ENCODE data around the gene TMEM201. TPM values are rescaled to one million over a fixed set of nuclear protein-coding genes. Genes with fewer than 3 reads are reported as not detected.

The TMEM201 gene, protein sequence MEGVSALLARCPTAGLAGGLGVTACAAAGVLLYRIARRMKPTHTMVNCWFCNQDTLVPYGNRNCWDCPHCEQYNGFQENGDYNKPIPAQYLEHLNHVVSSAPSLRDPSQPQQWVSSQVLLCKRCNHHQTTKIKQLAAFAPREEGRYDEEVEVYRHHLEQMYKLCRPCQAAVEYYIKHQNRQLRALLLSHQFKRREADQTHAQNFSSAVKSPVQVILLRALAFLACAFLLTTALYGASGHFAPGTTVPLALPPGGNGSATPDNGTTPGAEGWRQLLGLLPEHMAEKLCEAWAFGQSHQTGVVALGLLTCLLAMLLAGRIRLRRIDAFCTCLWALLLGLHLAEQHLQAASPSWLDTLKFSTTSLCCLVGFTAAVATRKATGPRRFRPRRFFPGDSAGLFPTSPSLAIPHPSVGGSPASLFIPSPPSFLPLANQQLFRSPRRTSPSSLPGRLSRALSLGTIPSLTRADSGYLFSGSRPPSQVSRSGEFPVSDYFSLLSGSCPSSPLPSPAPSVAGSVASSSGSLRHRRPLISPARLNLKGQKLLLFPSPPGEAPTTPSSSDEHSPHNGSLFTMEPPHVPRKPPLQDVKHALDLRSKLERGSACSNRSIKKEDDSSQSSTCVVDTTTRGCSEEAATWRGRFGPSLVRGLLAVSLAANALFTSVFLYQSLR
- total RNA-seq, result 10 to 100 TPM; 12.0 to 25.5 TPM

DNA sequence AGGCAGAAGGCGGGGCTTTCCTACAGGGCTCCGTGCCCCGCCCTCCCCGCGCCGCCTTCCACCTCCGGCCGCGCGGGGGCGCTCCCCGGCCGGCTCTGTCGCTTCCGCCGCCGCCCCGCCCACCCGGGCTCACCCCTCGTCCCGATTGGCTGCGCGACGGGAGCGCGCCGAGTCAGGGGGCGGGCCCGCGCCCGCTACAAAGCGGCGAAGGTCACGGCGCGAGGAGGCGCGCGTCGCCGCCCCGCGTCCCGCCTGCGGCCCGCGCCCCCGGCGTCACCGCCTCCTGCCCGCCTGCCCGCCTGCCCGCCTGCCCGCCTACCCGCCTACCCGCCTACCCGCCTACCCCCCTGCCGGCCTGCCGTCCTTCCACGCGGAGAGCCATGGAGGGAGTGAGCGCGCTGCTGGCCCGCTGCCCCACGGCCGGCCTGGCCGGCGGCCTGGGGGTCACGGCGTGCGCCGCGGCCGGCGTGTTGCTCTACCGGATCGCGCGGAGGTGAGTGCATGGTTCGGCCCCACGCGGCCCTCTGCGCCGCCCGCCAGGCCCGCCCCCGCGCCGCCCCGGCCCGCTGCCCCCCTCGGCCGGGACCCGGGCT is at the start of gene TMEM201:
Gene TMEM201, plus strand, starts transcription at position 361 of the 593 bp plus-strand sequence. Its CDS starts 20 bp downstream, at position 381.
- no peaks in the 10 kb centered on the region for H3K27me3 Mint-ChIP-seq
- peak; percentile 90 for ATAC-seq (replicated peaks)
- peaks cover 14% of the 10 kb centered on the region for H3K4me1 Mint-ChIP-seq
- H3K27ac Mint-ChIP-seq, result peak within 1 kb of the TSS; percentile 62
- H3K4me3 Mint-ChIP-seq, result peak within 1 kb of the TSS; percentile 86
- H3K36me3 Mint-ChIP-seq (ENCODE audit: low read depth), result peaks cover 3% of the 10 kb centered on the region
- no peaks in the 10 kb centered on the region for H3K9me3 Mint-ChIP-seq

DNA sequence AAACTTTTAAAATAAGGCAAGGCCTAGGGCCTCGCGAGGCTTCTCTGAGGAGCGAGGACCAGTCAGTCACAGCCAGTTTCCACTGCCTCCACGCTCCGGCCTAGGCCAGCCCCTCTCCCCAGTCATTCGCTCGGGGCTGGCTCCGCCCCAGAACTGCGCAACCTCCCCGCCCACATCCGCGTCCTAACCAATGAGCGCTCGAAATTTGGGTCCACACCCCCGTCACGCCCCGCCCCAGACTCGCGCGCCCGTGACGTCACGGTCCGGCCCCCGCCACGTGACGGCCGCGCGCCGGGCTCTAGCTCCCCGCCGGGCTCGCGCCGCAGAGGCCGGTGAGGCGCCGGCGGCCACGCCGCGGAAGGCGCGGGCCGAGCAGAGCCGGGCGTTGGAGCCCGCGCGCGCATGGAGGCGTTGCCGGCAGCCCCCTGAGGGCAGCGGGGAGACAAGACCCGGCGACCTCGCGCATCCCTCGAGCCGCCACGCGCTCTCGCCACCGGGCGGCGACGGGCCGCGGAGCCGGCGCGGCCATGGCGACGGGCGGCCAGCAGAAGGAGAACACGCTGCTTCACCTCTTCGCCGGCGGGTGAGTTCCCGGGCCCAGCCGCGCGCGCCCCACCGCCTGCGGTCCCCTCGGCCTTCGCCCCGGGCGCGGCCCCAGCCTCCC is 49.4 kb upstream of the TMEM201 start, which contains the start of gene SLC25A33:
Gene SLC25A33, plus strand, starts transcription at position 301 of the 664 bp plus-strand sequence. Its CDS starts 227 bp downstream, at position 528.
- H3K4me1 Mint-ChIP-seq, result peaks cover 10% of the 10 kb centered on the region
- H3K36me3 Mint-ChIP-seq (ENCODE audit: low read depth), result peaks cover 10% of the 10 kb centered on the region
- ATAC-seq (replicated peaks), result peak; percentile 98
- peak within 1 kb of the TSS; percentile 84 for H3K4me3 Mint-ChIP-seq
- no peaks in the 10 kb centered on the region for H3K27me3 Mint-ChIP-seq
- H3K27ac Mint-ChIP-seq, result peak within 1 kb of the TSS; percentile 69
- no peaks in the 10 kb centered on the region for H3K9me3 Mint-ChIP-seq

DNA sequence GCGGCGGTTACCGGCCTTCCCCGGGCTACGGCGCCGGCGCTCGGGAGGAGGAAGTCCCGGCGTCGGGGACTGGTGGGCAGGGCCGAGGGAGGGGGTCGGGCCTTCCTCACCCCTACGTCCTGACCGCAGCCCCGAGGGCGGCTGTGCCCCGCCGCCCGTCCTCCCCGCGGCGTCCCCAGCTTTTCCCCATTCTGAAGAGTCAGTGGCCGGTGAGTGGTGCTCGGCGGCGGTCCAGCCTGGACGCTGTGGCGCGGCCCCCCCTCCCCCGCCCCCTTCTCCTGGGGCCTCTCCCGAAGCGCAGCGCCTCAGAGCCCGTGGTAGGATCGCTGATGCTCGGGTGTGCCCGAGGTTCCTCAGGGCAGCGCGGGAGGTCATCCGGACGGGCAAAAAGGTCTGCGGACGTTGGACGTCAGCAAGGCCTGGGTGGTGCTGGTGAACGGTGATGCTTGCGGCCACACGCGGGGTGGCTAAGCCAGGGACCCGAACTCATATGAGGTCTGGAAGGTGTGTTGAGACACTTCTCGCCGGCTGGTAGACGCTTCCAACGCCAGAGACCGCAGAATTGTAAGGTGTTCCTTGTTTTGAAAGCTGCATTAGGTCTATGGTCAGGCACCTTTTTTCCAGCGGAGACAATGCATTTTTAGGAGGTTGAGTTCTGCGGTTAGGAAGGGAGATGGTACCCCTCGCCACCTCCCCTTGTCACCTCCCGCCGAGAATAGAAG is 48.7 kb upstream of the TMEM201 start:
- Mint-ChIP-seq H3K9me3 (no peaks in the 10 kb centered on the region), H3K27ac (peak overlapping the region; percentile 69), H3K4me3 (peak overlapping the region; percentile 84), H3K4me1 (peaks cover 10% of the 10 kb centered on the region), H3K36me3 (ENCODE audit: low read depth) (peaks cover 10% of the 10 kb centered on the region), H3K27me3 (no peaks in the 10 kb centered on the region)
- ATAC-seq (replicated peaks), result peak; percentile 41

DNA sequence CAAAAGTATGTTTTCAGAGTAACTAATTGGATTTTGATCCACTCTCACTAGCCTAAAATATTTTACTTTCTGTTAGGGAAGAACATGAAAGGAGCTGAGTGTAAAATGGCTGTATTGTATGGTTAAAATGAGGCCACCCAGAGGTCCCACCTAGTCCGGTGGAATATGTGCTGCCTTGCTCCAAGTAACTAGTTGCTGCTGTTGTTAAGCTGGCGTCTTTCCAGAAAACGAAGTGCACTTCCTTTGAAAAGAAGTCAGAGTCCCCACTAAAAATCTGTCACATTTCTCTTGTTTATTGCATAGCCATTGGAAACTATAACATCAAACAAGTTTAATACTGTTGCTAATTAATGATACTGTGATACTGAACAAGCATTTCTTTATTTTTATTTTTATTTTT is 46.3 kb upstream of the TMEM201 start:
- H3K27ac Mint-ChIP-seq, result no peak overlapping the region
- H3K36me3 Mint-ChIP-seq (ENCODE audit: low read depth), result peaks cover 10% of the 10 kb centered on the region
- peak overlapping the region; percentile 84 for H3K4me3 Mint-ChIP-seq
- H3K4me1 Mint-ChIP-seq, result peaks cover 10% of the 10 kb centered on the region
- no peaks in the 10 kb centered on the region for H3K9me3 Mint-ChIP-seq
- no peaks in the 10 kb centered on the region for H3K27me3 Mint-ChIP-seq
- no peak for ATAC-seq (replicated peaks)

DNA sequence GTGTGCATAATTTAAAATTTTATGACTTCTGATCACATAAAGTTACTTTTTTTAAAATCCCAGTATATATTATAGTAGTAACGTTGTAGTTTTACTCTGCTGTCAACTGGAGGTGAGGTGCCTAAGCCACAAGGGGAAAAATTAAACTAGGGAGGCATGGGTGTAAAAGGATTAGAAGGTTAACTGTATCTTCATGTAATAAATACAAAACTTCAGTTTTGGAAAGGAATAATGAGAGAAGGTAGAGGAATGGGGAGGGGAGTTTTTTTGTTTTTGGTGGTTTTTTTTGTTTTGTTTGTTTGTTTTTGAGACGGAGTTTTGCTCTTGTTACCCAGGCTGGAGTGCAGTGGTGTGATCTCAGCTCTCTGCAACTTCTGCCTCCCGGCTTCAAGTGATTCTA is 43.8 kb upstream of the TMEM201 start:
- Mint-ChIP-seq H3K4me3 (no peak overlapping the region), H3K36me3 (ENCODE audit: low read depth) (peaks cover 10% of the 10 kb centered on the region), H3K27me3 (no peaks in the 10 kb centered on the region), H3K4me1 (peaks cover 12% of the 10 kb centered on the region), H3K9me3 (no peaks in the 10 kb centered on the region), H3K27ac (peak overlapping the region; percentile 69)
- ATAC-seq (replicated peaks), result no peak

DNA sequence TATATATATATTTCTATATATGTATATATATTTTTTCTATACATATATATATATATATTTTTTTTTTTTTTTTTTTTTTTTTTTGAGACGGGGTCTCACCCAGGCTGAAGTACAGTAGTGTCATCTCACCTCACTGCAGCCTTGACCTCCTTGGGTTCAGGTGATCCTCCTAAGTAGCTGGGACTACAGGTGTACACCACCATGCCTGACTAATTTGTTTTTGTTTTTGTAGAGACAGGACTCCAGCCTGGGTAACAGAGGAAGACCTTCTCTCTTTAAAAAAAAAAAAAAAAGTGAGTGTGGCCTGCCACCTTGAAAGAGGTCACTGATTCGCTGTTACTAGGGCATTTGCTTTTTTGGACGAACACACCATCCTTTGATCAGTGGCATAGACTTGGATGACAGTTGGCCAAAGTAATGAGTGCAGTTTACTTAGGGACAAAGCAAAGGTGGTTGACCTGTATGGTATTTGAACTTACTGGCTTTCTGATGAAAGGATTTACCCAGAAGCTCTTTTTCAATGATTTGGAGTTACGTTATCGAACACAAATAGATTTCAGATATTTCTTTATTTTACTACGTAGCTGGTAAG is 38.7 kb upstream of the TMEM201 start:
- peaks cover 24% of the 10 kb centered on the region for H3K36me3 Mint-ChIP-seq (ENCODE audit: low read depth)
- no peaks in the 10 kb centered on the region for H3K27me3 Mint-ChIP-seq
- H3K27ac Mint-ChIP-seq, result no peak overlapping the region
- no peak for ATAC-seq (replicated peaks)
- no peak overlapping the region for H3K4me3 Mint-ChIP-seq
- peaks cover 8% of the 10 kb centered on the region for H3K4me1 Mint-ChIP-seq
- no peaks in the 10 kb centered on the region for H3K9me3 Mint-ChIP-seq

DNA sequence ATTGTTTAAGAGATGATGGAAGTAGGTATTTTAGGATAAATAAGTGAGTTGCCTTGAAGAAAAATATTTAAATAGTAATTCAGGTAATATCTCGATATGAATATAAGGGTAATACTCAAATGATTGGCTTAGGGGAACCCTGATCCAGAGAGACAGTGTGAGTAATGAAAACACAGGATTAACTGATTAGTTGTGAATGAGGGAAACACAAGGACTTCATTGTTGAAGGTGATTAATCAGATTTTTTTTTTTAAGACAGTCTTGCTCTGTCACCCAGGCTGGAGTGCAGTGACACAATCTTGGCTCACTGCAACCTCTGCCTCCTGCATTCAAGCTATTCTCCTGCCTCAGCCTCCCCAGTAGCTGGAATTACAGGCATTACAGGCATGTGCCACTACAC is 36.7 kb upstream of the TMEM201 start:
- peaks cover 8% of the 10 kb centered on the region for H3K4me1 Mint-ChIP-seq
- ATAC-seq (replicated peaks), result no peak
- peaks cover 43% of the 10 kb centered on the region for H3K36me3 Mint-ChIP-seq (ENCODE audit: low read depth)
- H3K9me3 Mint-ChIP-seq, result no peaks in the 10 kb centered on the region
- no peak overlapping the region for H3K4me3 Mint-ChIP-seq
- no peak overlapping the region for H3K27ac Mint-ChIP-seq
- H3K27me3 Mint-ChIP-seq, result no peaks in the 10 kb centered on the region

DNA sequence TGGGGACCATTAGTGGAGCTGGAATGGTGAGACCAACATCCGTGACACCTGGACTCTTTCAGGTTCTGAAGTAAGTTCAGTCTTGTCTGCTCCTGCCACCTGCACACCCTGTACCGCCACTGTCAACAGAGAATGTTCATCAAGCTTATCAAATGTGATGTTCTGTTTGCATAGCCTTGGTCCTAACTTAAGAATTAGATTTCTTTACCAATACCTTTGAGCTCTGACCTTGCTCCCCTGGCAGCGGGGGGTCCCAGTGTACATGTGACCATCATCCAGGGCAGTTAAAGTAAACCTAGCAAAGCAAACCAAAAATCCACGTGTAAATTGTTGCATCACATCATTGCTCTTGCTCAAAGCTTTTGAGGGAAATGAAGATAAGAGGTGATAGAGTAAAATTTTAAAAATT is 35.0 kb upstream of the TMEM201 start:
- ATAC-seq (replicated peaks), result no peak
- Mint-ChIP-seq H3K4me1 (peaks cover 7% of the 10 kb centered on the region), H3K27ac (no peak overlapping the region), H3K9me3 (no peaks in the 10 kb centered on the region), H3K4me3 (no peak overlapping the region), H3K36me3 (ENCODE audit: low read depth) (peaks cover 58% of the 10 kb centered on the region), H3K27me3 (no peaks in the 10 kb centered on the region)

DNA sequence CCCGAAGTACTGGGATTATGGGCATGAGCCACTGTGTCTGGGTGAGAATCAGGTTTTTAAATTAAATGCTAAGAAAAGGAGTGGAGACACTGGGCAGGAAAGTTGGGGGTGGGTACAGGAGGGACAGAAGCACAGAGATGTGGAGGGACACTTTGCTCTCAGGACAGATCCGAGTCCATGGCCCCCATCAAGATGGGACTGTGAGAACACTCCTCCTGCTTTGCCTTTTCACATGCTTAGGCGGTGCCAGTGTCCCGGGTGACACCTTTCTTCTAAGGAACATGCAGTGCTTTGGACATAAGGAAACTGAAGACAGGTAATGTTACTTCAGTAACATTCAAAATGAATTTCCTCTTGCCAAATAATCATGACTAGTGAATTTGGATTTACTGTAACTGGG is 32.8 kb upstream of the TMEM201 start:
- Mint-ChIP-seq H3K27ac (no peak overlapping the region), H3K9me3 (no peaks in the 10 kb centered on the region), H3K4me3 (no peak overlapping the region), H3K36me3 (ENCODE audit: low read depth) (peaks cover 70% of the 10 kb centered on the region), H3K27me3 (no peaks in the 10 kb centered on the region), H3K4me1 (peaks cover 6% of the 10 kb centered on the region)
- ATAC-seq (replicated peaks), result no peak

DNA sequence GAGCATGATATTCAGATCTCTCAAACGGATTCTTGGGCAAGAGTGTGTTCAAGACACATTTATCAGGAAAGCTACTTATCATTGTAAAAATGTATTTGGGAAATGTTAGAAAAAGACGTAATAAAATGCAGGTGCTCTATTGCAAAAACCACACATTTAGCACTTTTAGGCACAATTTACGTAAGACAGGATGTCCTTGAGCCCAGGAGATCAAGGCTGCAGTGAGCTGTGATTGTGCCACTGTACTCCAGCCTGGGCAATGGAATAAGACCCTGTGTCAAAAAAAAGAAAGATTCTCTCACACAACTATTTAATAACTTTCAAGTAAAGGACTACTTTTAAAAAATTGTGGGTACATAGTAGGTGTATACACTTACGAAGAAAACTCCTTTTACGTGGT is 31.1 kb upstream of the TMEM201 start:
- Mint-ChIP-seq H3K36me3 (ENCODE audit: low read depth) (peaks cover 76% of the 10 kb centered on the region), H3K9me3 (no peaks in the 10 kb centered on the region), H3K4me3 (no peak overlapping the region), H3K27ac (no peak overlapping the region), H3K4me1 (peaks cover 6% of the 10 kb centered on the region), H3K27me3 (no peaks in the 10 kb centered on the region)
- no peak for ATAC-seq (replicated peaks)

DNA sequence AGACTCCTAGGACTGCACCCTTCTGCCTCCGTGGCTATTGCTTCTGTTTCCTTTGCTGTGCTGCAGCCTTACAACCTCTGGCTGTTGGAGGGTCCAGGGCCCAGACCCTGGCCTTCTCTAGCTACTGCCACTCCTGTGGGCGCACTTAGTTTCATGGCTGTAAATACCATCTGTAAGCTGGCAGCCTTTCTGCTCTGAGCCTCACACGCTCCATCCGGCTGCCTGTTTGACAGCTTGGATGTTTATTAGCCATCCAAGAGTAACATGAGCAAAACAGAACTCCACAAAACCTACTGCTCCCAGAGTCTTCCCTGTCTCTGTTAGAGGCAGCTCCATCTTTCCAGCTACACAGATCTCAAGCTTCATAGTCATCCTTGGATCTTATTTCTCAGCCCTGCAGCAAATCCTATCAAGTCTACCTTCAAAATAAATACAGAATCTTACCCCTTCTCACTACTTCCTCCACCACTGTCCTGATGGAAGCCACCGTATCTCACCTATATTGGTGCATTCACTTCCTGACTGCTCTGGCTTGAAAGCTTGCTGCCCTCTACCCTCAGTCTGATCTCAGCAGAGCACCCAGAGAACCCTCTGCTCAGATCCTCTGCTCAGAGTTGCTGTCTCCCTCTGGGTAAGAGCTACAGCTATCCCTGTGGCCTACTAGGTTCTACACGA is 30.3 kb upstream of the TMEM201 start:
- no peak for ATAC-seq (replicated peaks)
- Mint-ChIP-seq H3K27ac (no peak overlapping the region), H3K36me3 (ENCODE audit: low read depth) (peaks cover 73% of the 10 kb centered on the region)

DNA sequence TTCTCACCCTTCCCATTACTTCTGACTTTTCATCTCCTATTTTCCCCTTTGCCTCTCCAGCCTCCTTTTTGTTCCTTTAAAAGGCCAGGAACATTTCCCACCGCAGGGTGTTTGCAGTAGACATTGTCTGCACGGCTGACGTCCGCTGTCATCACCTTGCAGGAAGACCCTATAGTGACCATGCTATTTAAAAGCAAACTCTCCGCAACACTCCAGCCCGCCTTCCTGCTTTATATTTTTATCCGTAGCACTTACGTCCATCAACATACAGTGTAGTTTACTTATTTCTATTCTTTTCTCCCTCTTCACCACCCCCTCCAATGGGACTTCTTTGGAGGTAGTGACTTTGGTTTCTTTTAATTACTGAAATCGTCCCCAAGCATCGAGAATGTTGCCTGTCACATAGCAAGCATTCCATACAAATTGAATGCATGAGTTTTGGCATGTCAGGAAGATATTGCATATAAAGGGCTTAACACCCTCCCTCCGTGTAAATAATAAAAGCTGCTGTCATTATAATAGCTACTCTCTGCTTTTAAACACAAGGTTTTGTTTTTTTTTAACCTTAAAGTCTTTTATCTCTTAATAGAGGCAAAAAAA is 29.7 kb upstream of the TMEM201 start:
- Mint-ChIP-seq H3K36me3 (ENCODE audit: low read depth) (peaks cover 66% of the 10 kb centered on the region), H3K4me1 (peaks cover 6% of the 10 kb centered on the region), H3K27ac (no peak overlapping the region), H3K27me3 (no peaks in the 10 kb centered on the region), H3K9me3 (no peaks in the 10 kb centered on the region), H3K4me3 (no peak overlapping the region)
- ATAC-seq (replicated peaks), result no peak

More for the DNA sequence above, 30.3 kb upstream of the TMEM201 start:
- no peak overlapping the region for H3K4me3 Mint-ChIP-seq
- no peaks in the 10 kb centered on the region for H3K27me3 Mint-ChIP-seq
- peaks cover 6% of the 10 kb centered on the region for H3K4me1 Mint-ChIP-seq
- H3K9me3 Mint-ChIP-seq, result no peaks in the 10 kb centered on the region

DNA sequence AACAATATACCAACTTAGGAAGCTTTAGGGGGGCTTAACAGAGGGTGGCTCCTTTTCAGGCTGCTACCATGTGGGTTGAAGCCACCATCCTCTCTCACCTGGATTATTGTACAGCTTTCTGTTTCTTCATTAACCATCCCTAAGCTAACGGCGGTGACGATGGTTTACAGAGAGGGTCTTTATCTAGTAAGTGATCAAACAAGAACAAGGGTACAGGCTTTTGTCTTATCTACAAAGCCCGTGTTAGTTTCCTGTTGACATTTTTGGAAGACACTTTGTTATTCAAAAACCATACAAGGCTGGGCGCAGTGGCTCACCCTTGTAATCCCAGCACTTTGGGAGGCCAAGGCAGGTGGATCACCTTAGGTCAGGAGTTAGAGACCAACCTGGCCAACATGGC is 29.0 kb upstream of the TMEM201 start:
- Mint-ChIP-seq H3K9me3 (no peaks in the 10 kb centered on the region), H3K36me3 (ENCODE audit: low read depth) (peaks cover 61% of the 10 kb centered on the region), H3K27me3 (no peaks in the 10 kb centered on the region), H3K4me3 (no peak overlapping the region), H3K27ac (no peak overlapping the region), H3K4me1 (peaks cover 6% of the 10 kb centered on the region)
- no peak for ATAC-seq (replicated peaks)
